Esophagus squamous epithelium (tissue), 4 donors: ENCODE data around the gene MYO3B.

Experiments used
- POLR2A ChIP-seq, 4 donors: fragments of 450-650 bp; IDR thresholded peaks; one replicate each; pipeline ENCODE4 v1.6.1; 2017; ENCODE audit warnings: antibody characterized with exemption in 4 of 4, mild to moderate bottlenecking in 4 of 4, moderate library complexity in 3 of 4
- TF ChIP-seq, protein P1 (sequence below), 6 experiments: fragments of 450-650 bp in 4 of 6; fragments of 200-600 bp in 2 of 6; sonication (generic) in 2 of 6; IDR thresholded peaks; one replicate each; pipeline ENCODE4 v1.5.1; 2016 to 2019; ENCODE audit warnings: antibody characterized with exemption in 6 of 6, mild to moderate bottlenecking in 4 of 6, moderate library complexity in 4 of 6

DNA sequence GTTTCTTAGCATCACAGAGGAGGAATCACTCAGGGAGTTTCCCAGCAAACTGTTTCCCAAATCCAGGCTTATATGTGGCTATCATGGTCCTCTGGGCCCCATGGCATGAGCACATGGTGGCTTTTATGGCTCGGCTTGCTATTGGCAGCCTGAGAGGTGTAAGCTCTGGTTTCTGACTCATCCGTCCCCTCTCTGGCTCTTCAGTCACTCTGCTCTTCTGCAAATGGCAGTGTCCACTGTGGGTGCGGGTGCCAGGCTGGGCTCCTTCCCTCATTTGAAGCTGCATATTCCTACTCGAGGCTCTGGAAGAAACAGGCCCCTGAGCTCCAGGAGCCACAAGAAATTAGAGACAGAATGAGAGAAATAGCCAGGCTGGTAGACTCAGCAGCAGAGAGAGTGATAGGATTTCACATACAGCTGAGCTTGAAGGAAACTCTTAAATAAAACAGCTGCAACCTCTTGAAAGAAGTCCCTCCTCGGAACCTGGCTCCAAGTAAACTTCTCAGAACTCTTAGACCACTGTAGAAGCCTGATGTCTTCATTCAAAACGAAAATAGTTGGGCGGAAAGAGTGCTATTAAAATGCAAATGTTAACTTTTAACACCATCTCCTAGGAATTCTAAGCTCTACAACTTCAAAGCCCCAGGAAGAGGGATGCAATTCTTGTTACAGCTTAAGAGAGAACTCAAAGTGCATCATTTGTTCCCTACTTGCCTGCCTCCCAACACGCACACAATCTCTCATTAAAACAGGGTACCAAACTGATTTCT, 324.6 kb downstream of the MYO3B start:
- TF ChIP-seq, protein P1, sequence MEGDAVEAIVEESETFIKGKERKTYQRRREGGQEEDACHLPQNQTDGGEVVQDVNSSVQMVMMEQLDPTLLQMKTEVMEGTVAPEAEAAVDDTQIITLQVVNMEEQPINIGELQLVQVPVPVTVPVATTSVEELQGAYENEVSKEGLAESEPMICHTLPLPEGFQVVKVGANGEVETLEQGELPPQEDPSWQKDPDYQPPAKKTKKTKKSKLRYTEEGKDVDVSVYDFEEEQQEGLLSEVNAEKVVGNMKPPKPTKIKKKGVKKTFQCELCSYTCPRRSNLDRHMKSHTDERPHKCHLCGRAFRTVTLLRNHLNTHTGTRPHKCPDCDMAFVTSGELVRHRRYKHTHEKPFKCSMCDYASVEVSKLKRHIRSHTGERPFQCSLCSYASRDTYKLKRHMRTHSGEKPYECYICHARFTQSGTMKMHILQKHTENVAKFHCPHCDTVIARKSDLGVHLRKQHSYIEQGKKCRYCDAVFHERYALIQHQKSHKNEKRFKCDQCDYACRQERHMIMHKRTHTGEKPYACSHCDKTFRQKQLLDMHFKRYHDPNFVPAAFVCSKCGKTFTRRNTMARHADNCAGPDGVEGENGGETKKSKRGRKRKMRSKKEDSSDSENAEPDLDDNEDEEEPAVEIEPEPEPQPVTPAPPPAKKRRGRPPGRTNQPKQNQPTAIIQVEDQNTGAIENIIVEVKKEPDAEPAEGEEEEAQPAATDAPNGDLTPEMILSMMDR (IDR thresholded peaks at IDR 0.05) = no peak
- no peak for TF ChIP-seq POLR2A (IDR thresholded peaks at IDR 0.05)
